ENCODE results near the gene SEZ6L. TPM values are rescaled to one million over a fixed set of nuclear protein-coding genes. Genes with fewer than 3 reads are reported as not detected.

Gene SEZ6L
- total RNA-seq, 2 experiments from 2014 or later, result 0.05 TPM; not detected in 1

- Histone ChIP-seq H3K4me3 (ENCODE audit: low read length) (no peak overlapping the region), H3K4me1 (ENCODE audit: insufficient read depth, low read length) (no peaks in the 10 kb centered on the region), H3K27me3 (ENCODE audit: control insufficient read depth in 1 of 2, insufficient read depth in 2 of 2, low read length in 2 of 2) (peaks cover 8 to 10% of the 10 kb centered on the region in 2 experiments), H3K9me3 (ENCODE audit: control insufficient read depth in 1 of 2, insufficient read depth in 1 of 2, low read length in 2 of 2) (no peaks in the 10 kb centered on the region), H3K27ac (ENCODE audit: low read depth in 1 of 2, low read length in 2 of 2) (no peak overlapping the region), H3K36me3 (ENCODE audit: insufficient read depth, low read length) (no peaks in the 10 kb centered on the region)
- no peak for TF ChIP-seq CTCF (IDR thresholded peaks at IDR 0.05)
- Mint-ChIP-seq H3K9me3 (peaks cover 2% of the 10 kb centered on the region), H3K4me1 (ENCODE audit: low read depth) (no peaks in the 10 kb centered on the region), H3K4me3 (no peak overlapping the region), H3K36me3 (ENCODE audit: low read depth) (no peaks in the 10 kb centered on the region), H3K27ac (no peak overlapping the region), H3K27me3 (peaks cover 41% of the 10 kb centered on the region)
- ChIA-PET CTCF (no interaction called here), POLR2A (no interaction called here)
- ATAC-seq (ENCODE audit: poor library complexity), result no peak
- intact Hi-C loops (cut with DNase I, micrococcal nuclease), result no loop called here
- no peak for DNase-seq
Observed at GRCh38 chr22:26141831-26142230, 27.4 kb upstream of the SEZ6L start.

GRCh38 chr22:26143806-26144325, 25.4 kb upstream of the SEZ6L start:
- Mint-ChIP-seq H3K4me1 (ENCODE audit: low read depth) (no peaks in the 10 kb centered on the region), H3K4me3 (no peak overlapping the region), H3K36me3 (ENCODE audit: low read depth) (no peaks in the 10 kb centered on the region), H3K27ac (no peak overlapping the region), H3K9me3 (peaks cover 2% of the 10 kb centered on the region), H3K27me3 (peaks cover 49% of the 10 kb centered on the region)
- POLR2A ChIA-PET, result no interaction called here
- H3K36me3 ChIP-seq (ENCODE audit: insufficient read depth, low read length), result no peaks in the 10 kb centered on the region
- no peaks in the 10 kb centered on the region for H3K4me1 ChIP-seq (ENCODE audit: insufficient read depth, low read length)
- intact Hi-C loops (cut with DNase I, micrococcal nuclease), result no loop called here
- no peak for TF ChIP-seq CTCF (IDR thresholded peaks at IDR 0.05)
- H3K4me3 ChIP-seq (ENCODE audit: low read length), result no peak overlapping the region
- no peaks in the 10 kb centered on the region for H3K9me3 ChIP-seq (ENCODE audit: control insufficient read depth in 1 of 2, insufficient read depth in 1 of 2, low read length in 2 of 2)
- DNase-seq (no peak), ATAC-seq (ENCODE audit: poor library complexity) (no peak)
- peaks cover 4 to 8% of the 10 kb centered on the region in 2 experiments for H3K27me3 ChIP-seq (ENCODE audit: control insufficient read depth in 1 of 2, insufficient read depth in 2 of 2, low read length in 2 of 2)
- CTCF ChIA-PET, result no interaction called here
- H3K27ac ChIP-seq (ENCODE audit: low read depth in 1 of 2, low read length in 2 of 2), result no peak overlapping the region

- Histone ChIP-seq H3K9me3 (ENCODE audit: control insufficient read depth in 1 of 2, insufficient read depth in 1 of 2, low read length in 2 of 2) (no peaks in the 10 kb centered on the region), H3K36me3 (ENCODE audit: insufficient read depth, low read length) (no peaks in the 10 kb centered on the region), H3K4me1 (ENCODE audit: insufficient read depth, low read length) (no peaks in the 10 kb centered on the region), H3K27me3 (ENCODE audit: control insufficient read depth in 1 of 2, insufficient read depth in 2 of 2, low read length in 2 of 2) (peaks cover 7 to 11% of the 10 kb centered on the region in 2 experiments), H3K4me3 (ENCODE audit: low read length) (no peak overlapping the region), H3K27ac (ENCODE audit: low read depth in 1 of 2, low read length in 2 of 2) (no peak overlapping the region)
- ATAC-seq (ENCODE audit: poor library complexity) (no peak), DNase-seq (no peak)
- Mint-ChIP-seq H3K27ac (no peak overlapping the region), H3K4me1 (ENCODE audit: low read depth) (no peaks in the 10 kb centered on the region), H3K36me3 (ENCODE audit: low read depth) (no peaks in the 10 kb centered on the region), H3K27me3 (peaks cover 53% of the 10 kb centered on the region), H3K4me3 (no peak overlapping the region), H3K9me3 (peaks cover 3% of the 10 kb centered on the region)
- CTCF ChIA-PET, result no interaction called here
- TF ChIP-seq CTCF (IDR thresholded peaks at IDR 0.05), result no peak
- POLR2A ChIA-PET, result no interaction called here
- intact Hi-C loops (cut with DNase I, micrococcal nuclease), result no loop called here
Observed at GRCh38 chr22:26159886-26160285, 9.4 kb upstream of the SEZ6L start.

Measured in CD4-positive, alpha-beta T cell (primary cell).